SH-SY5Y (cell line): ENCODE results near the gene AGPAT3.

Source experiments
- GATA2 ChIP-seq: IDR thresholded peaks from 2 replicates; pipeline ENCODE4 v1.6.1; 2011; ENCODE audit warnings: mild to moderate bottlenecking, low read depth, low read length
- GATA3 ChIP-seq: IDR thresholded peaks from 2 replicates; pipeline ENCODE4 v1.6.1; 2011; ENCODE audit warnings: low read depth, mild to moderate bottlenecking, low read length, moderate library complexity

DNA sequence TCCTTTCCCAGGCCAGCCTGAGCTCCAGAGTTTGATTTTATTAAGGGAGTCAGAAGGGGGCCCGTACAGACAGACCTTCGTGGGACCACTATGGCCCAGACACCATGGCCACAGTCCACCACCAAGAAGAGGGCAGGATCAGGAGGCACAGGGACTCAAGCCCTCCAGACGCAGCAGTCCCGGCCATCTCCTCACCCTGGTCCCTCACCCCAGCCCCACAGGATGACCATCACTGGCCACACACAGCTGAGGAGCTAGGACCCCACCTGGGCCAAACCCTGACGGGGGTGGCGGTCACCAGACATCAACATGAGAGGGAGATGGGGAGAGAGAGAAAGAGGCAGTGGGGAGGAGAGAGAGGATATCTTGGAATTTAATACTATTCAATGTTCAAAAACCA is 29.2 kb upstream of the AGPAT3 start:
- TF ChIP-seq GATA2 (no peak), GATA3 (no peak)
